GM21381 (cell line): ENCODE measurements around the gene AGPAT2.
"Not testable (repeated sequence)": the region's sequence is repeated elsewhere in the genome, so short reads cannot be mapped to it uniquely, and the experiment has no call there.

Experiments
- ATAC-seq: cut with Tn5 transposase; IDR thresholded peaks from one replicate; pipeline ENCODE4 v1.9.1; 2021; ENCODE audit warnings: mild to moderate bottlenecking, moderate library complexity; ENCODE audit not compliant: unreplicated experiment

The AGPAT2 gene

GRCh38 chr9:136720898-136721338 is 33.7 kb upstream of the AGPAT2 start:
- ATAC-seq = no peak

- ATAC-seq = no peak
Observed at GRCh38 chr9:136720251-136720897, 33.1 kb upstream of the AGPAT2 start.

- ATAC-seq = no peak
Observed at GRCh38 chr9:136719195-136719880, 32.1 kb upstream of the AGPAT2 start.

GRCh38 chr9:136718345-136719194 is 31.3 kb upstream of the AGPAT2 start:
- ATAC-seq = no peak

- no peak for ATAC-seq
Observed at GRCh38 chr9:136717399-136717798, 30.1 kb upstream of the AGPAT2 start.

- ATAC-seq = no peak
Observed at GRCh38 chr9:136714893-136715274, 27.6 kb upstream of the AGPAT2 start.

DNA sequence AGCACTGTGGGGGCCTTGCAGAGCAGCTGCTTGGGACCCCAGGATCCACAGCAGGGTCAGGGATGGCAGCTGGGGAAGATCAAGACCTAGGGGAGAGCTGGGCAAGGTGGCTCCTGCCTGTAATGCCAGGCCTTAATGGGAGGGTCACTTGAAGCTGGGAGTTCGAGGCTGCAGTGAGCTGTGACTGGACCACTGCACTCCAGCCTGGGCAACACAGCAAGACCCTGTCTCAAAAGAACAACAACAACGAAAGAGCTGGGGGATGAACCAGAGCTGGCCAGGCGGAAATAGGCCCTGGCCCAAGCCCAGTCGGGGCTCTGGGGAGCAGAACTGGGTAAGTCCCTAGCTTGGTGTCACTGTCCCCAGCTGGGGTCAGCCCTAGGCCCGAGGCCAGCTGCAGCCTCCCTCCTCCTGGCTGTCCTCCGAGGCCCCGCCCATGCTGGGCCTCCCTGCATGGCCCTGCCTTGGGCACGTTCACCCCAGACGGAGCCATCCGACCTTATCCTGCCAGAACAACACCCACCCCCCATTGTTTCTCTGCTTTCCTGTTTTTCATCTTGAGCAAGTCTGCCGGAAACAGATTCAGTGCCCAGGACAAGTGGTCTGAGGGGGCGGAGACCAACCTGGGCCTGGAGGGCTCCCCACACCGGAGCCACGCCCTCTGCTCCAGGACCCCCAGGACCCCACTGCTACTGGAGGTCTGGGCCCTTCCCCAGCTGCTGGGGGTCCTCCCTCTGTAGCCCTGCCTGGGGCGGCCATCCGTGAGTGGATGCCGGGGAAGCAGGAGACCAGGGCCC is 27.0 kb upstream of the AGPAT2 start:
- no peak for ATAC-seq

- no peak for ATAC-seq
Observed at GRCh38 chr9:136713550-136713949, 26.3 kb upstream of the AGPAT2 start.

- ATAC-seq = no peak
Observed at GRCh38 chr9:136712690-136713544, 25.7 kb upstream of the AGPAT2 start.

DNA sequence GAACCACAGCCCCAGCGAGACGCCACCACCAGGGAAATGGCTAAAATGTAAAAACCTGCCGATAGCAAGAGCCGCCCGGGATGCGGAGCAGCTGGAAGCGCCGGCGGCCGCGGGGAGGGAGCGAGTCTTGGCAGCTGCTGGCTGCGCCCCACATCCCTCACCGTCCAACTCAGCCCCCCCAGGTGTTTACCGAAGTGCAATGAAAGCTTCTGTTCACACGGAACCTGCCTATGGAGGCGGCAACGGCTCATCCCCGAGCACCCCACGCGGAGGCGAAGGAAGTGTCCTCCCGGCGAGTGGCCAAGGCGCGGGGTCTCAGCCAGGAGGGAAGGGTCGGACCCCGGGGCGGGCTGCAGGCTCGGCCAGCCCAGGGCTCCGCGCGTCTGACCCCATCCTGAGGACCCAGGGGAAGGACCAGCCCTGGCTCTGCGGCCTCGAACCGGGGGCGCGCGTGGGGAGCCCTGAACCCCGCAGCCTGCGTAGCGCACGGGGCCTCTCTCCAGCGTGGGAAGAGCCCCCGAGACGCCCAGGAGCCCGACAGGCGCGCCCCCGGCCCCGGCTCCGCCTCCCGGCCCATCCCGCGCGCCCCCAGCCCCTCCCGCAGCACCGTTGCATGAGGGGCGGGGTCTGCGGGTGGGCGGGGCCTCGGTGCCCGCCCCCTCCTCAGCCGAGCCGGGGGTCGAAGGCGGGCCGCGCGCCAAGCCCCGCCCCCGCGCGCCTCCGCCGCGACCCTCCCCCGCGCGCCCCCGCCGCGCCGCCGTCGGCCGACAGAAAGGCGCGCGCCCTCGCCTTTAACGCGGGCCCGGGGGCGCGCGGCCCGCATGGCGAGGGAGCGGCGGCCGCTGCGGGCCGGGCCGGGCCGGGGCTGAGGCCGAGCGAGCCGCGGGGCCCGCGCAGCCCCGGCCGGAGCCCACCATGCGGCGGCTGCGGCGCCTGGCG is 24.8 kb upstream of the AGPAT2 start, which contains the start of gene DIPK1B:
Gene DIPK1B, plus strand, starts transcription at position 822 of the 939 bp plus-strand sequence. Its CDS starts 94 bp downstream, at position 916.
- no peak for ATAC-seq

DNA sequence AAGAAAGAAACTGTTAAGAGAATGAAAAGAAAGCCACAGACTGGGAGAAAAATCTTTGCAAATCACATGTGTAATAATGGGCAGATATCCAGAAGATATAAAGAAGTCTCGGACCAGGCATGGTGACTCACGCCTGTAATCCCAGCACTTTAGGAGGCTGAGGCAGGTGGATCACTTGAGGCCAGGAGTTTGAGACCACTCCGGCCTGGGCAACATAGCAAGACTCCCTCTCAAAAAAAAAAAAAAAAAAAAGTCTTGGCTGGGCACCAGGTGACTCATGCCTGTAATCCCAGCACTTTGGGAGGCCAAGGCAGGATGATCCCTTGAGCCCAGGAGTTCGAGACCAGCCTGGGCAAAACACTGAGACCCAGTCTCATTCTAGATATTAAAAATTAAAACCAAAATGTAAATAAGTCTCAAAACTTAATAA is 24.0 kb upstream of the AGPAT2 start:
- ATAC-seq = not testable (repeated sequence)

- ATAC-seq = no peak
Observed at GRCh38 chr9:136710543-136710942, 23.3 kb upstream of the AGPAT2 start.

DNA sequence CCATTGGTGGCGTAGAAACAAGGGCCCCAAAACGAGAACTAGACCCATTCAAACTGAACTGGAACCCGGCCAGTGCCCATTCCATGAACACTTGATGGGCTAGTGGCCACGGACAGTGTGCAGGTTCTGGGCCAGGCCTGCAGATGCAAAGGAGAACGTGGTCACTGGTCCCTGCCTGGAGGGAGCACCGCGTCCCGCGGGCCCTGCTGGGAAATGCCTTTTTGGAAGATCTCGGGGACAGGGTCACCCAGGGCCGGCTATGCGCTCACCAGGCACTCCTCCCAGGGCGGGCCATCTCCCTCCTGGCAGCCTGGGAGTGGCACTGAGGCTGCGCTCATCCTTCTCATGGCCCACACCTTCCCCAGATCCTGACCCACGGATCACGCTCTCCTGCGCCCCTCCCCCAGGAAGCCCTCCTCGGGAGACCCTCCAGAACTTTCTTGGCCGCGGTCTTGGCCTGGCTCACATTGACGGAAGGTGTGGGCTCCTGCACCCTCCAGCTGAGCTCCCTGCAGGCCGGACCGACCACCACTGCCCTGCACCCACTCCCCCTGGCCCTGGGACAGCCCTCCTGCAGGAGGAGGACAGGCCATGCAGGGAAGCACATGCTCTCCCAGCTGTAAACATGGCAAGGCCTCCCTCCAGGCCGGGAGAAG is 22.3 kb upstream of the AGPAT2 start:
- no peak for ATAC-seq

GRCh38 chr9:136707849-136708517 is 20.7 kb upstream of the AGPAT2 start:
- no peak for ATAC-seq

DNA sequence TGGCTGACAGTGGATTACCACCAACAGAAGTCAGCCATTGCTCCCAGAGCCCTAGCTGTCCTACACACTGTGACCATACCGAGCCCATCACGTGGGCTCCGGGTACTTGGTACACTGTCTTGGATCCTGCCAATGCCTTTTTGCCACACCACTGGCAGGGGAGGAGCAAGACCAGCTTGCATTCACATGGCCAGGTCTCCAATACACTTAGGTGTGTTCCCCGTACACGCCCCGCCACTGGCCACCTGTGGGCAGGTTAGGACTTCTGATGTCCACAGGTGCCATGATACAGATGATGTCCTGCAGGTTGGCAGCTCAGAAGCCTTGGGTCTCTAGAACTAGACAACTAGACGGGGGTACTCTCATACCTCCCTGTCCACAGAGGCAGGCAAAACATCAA is 19.8 kb upstream of the AGPAT2 start:
- no peak for ATAC-seq

- ATAC-seq = no peak
Observed at GRCh38 chr9:136705564-136705963, 18.3 kb upstream of the AGPAT2 start.

- ATAC-seq = not testable (repeated sequence)
Observed at GRCh38 chr9:136704741-136705140, 17.5 kb upstream of the AGPAT2 start.
